DMS53 treated with DMSO at 0.1 percent for 48 hours (cell line): ENCODE measurements around the gene TEKT3.

Experiments used
- DNase-seq: peaks from one replicate; lab custom pipeline; 2025; ENCODE audit not compliant: unreplicated experiment; lab: John Stamatoyannopoulos, UW

The TEKT3 gene

GRCh38 chr17:15298176-15298575, 43.2 kb downstream of the TEKT3 start:
- no peak for DNase-seq

DNA sequence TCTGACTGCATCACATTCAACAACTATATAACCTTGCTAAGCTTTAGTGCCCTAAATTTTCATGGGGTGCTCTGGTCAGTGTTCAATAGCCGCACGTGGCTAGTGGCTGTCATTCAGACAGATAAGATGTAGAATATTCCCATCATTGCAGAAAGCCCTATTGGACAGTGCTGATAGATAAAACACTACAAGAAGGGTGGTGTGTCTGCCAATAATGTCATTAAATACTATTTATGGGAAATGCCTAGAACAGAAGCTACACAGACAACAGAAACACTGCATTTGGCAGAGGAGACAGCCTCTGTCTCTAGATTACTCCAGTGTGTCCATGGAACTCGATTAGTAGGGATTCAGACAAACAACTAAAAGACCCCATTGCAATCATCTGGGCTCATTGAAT, 47.8 kb downstream of the TEKT3 start:
- DNase-seq = no peak

DNA sequence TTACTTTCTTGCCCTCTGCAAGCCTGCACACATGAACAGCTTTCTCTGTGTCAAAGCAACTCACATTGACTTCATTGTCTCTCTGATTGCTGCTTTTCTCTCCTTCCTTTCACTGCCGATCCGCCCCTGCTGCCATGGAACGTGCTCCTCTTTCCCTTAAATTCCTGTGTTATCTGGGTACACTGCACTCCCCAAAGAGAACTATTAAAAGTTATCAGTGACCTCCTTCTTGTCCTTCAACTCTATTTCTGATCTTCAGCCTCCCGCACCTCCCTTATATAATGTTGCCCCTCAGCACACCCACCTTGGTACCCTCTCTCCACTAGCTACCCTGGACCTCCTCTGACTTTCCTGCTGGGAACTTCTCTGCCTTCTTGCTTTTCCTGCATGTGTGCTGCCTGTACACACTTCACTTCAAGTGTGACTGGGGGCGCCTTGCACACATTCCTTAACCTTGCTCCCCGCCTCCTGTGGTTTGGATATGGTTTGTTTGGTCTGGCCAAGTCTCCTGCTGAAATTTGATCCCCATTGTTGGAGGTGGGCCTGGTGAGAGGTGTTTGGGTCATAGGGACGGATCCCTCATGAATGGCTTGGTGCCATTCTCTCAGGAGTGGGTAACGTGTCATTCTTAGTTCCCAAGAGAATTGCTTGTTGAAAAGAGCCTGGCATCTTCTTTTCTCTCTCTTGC, 49.6 kb downstream of the TEKT3 start:
- no peak for DNase-seq

DNA sequence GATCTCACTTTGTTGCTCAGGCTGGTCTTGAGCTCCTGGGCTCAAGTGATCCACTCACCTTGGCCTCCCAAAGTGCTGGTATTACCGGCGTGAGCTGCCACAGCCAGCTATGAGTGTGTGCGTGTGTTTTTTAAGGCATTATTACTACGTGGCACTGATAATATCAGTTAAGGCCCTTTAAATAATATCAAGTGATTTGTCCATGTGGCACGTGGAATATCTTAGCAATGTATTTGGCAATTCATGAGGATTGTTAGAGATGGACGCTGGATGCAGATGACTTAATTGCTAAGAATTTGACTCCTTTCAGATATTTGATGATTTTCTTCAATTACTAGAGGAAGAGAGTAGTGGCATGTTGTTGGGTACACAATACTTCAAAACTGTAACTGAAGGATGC, 50.8 kb downstream of the TEKT3 start:
- DNase-seq = no peak

GRCh38 chr17:15289285-15290183, 51.9 kb downstream of the TEKT3 start:
- no peak for DNase-seq

- DNase-seq = no peak
Observed at GRCh38 chr17:15288859-15289258, 52.5 kb downstream of the TEKT3 start.

DNA sequence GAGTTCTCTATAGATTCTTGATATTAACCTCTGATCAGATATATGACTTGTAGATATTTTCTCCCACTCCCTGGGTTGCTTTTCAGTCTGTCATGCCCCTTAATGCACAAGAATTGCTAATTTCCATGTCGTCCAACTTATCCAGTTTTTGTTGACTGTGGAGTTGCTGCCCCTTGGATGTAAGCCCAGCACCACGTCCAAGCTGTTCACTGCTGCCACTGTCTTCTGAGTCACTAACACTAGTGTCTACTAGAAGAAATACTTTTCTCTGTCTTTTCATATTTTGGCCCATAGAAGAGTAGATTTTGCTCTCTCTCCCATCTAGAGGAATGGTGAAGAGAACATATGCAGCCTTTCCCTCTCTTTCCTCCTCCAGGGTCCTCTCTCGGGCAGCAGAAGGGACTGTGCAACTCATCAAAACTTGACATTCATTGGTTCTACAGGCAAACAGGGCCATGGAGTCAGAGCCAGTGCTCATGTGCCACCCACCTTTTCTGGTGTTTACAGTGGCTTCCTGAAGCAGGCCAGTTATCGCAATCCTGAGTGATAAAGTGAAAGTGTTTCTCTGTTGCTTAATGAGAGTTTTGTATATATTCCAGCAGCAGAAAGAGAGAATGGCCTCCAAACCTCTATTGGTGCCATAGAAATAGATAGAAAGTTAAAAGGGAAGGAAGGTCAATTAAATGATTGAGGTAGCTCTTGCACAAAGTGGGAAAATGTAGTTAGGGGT, 53.7 kb downstream of the TEKT3 start:
- no peak for DNase-seq

DNA sequence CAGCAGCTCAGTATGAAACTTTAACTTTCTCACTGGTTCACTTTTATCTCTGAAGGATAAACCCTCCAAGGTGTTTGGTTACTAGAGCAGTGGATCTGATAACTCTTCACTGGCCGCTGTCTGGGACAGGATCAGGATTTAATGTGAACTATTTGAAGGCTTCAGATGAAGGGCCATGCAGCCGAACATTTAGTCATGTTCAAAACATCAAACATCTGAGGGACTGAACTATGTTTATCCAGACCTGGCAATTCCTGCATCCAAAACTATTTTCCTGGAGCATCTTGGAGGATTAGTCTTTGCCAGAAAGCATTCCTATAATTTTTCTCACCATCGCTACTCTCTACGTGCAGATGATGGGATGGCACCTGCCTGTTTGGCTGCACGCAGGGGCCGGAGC, 55.9 kb downstream of the TEKT3 start:
- DNase-seq = no peak

GRCh38 chr17:15284537-15284936, 56.9 kb downstream of the TEKT3 start:
- DNase-seq = no peak

- DNase-seq = no peak
Observed at GRCh38 chr17:15284107-15284506, 57.3 kb downstream of the TEKT3 start.

GRCh38 chr17:15281909-15282308, 59.5 kb downstream of the TEKT3 start:
- DNase-seq = no peak

DNA sequence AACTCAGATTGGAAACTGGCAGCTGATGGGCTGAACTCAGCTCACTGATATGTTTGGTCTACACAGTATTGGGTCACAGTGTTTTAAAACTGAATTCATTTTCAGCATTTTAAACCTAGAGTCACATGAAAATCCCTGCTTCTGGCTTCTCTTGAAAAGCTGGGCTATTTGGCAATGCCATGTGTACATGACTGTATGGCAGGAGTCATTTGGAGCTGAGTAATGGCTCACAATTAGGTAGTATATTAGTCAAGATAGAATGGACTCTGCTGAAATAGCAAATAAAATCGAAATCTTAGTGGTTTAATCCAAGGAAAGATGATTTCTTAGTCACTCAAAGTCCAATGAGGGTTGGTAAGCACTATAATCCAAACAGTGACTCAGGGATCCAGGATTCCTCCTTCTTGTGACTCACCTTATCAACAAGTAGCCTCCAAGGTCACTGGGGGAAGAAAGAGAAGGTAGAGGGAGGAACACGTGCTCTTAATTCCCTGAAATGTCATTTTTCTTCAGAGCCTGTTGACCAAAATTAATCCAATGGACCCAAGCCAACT, 62.4 kb downstream of the TEKT3 start:
- DNase-seq = no peak

GRCh38 chr17:15278380-15278779, 63.0 kb downstream of the TEKT3 start:
- DNase-seq = no peak

- DNase-seq = no peak
Observed at GRCh38 chr17:15274017-15274416, 67.4 kb downstream of the TEKT3 start.

- DNase-seq = no peak
Observed at GRCh38 chr17:15273141-15273793, 68.1 kb downstream of the TEKT3 start.

DNA sequence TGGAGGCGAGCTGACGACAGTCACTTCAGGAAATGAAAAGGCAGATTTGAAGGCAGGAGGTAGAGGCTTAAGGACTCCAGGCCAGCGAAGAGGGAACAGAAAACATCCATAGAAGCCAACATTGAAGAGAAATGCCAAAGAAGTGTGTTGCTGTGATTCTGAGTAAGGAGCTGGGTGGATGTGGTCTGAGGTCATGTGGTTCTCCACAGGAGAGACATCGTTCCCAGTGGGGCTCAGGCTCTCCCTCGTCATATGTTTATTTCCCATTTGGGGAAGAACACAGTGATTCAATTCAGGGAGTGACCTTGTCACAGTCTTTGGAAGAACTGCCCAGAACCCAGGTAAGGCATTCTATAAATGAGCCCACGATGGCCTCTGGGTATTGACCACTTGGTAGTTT, 69.7 kb downstream of the TEKT3 start:
- no peak for DNase-seq

- DNase-seq = no peak
Observed at GRCh38 chr17:15270628-15271381, 70.6 kb downstream of the TEKT3 start.

DNA sequence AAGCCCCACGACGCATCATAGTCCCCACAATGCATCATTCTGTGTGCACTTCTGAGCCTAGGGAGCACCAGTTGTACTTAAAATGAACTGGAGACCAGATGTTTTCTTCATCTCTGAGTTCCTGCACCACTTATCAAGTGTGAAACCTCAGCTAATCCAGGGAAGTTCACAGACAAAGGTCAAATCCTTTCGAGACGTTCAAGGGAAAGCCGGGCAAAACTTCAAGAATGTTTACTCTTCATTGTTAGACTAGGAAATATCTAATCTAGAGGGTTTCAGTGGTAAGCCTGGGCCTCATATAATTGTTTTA, 71.7 kb downstream of the TEKT3 start:
- DNase-seq = no peak

GRCh38 chr17:15269087-15269779, 72.2 kb downstream of the TEKT3 start:
- DNase-seq = no peak

DNA sequence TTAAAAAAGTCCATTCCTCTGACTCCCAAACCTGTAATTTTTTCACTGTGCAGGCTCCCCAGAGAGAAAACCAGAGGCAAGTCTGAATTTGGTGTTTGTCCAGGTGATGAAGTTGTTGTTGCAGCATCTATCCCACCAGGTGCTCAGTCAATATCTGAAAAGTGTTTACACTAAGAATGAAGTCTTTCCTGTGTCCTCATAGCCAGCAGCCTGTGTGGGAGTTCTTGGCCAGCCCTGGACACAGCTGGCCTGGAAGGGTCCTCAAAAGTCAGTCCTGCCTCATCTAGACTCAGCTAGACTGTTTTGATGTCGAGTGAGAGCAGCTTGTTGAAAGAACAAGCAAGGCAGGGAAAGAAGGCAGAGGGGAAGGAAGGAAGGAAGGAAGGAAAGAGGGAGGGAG, 72.9 kb downstream of the TEKT3 start:
- DNase-seq = no peak
